Jurkat, Clone E6-1 (cell line): Measurements from ENCODE around the gene ANKS1A.

Experiments
- DNase-seq: peaks from one replicate; pipeline ENCODE4 v3.0.0-alpha.2; 2011; ENCODE audit warnings: low read depth, low spot score
- H3K4me3 ChIP-seq: 2 replicates; pipeline ENCODE4 v1.5.1; 2011; ENCODE audit warnings: mild to moderate bottlenecking, low read length, control low read depth, moderate library complexity

The ANKS1A gene

GRCh38 chr6:35028781-35029769, 140.0 kb downstream of the ANKS1A start:
- no peak overlapping the region for H3K4me3 ChIP-seq
- DNase-seq = no peak

- no peak overlapping the region for H3K4me3 ChIP-seq
Observed at GRCh38 chr6:35030099-35030498, 141.0 kb downstream of the ANKS1A start.

GRCh38 chr6:35031611-35032529, 142.8 kb downstream of the ANKS1A start:
- no peak overlapping the region for H3K4me3 ChIP-seq
- no peak for DNase-seq

More at GRCh38 chr6:35030099-35030498, 141.0 kb downstream of the ANKS1A start:
- no peak for DNase-seq

GRCh38 chr6:35033683-35034082, 144.6 kb downstream of the ANKS1A start:
- no peak overlapping the region for H3K4me3 ChIP-seq
- DNase-seq = no peak

GRCh38 chr6:35034411-35035191, 145.5 kb downstream of the ANKS1A start:
- no peak overlapping the region for H3K4me3 ChIP-seq
- DNase-seq = no peak

- DNase-seq = no peak
- H3K4me3 ChIP-seq = no peak overlapping the region
Observed at GRCh38 chr6:35035481-35036030, 146.5 kb downstream of the ANKS1A start.

GRCh38 chr6:35036059-35036827, 147.2 kb downstream of the ANKS1A start:
- DNase-seq = no peak

GRCh38 chr6:35036828-35037663, 148.0 kb downstream of the ANKS1A start:
- H3K4me3 ChIP-seq = no peak overlapping the region
- no peak for DNase-seq

More at GRCh38 chr6:35036059-35036827, 147.2 kb downstream of the ANKS1A start:
- H3K4me3 ChIP-seq = no peak overlapping the region

GRCh38 chr6:35037664-35038038, 148.6 kb downstream of the ANKS1A start:
- H3K4me3 ChIP-seq = no peak overlapping the region
- no peak for DNase-seq

GRCh38 chr6:35038076-35038475, 149.0 kb downstream of the ANKS1A start:
- no peak for DNase-seq
- no peak overlapping the region for H3K4me3 ChIP-seq

- no peak for DNase-seq
- H3K4me3 ChIP-seq = no peak overlapping the region
Observed at GRCh38 chr6:35040398-35040797, 151.3 kb downstream of the ANKS1A start.

GRCh38 chr6:35041086-35041861, 152.2 kb downstream of the ANKS1A start:
- H3K4me3 ChIP-seq = no peak overlapping the region
- no peak for DNase-seq

GRCh38 chr6:35042031-35042815, 153.2 kb downstream of the ANKS1A start:
- no peak overlapping the region for H3K4me3 ChIP-seq
- no peak for DNase-seq

GRCh38 chr6:35043381-35044130, 154.5 kb downstream of the ANKS1A start:
- no peak for DNase-seq
- H3K4me3 ChIP-seq = no peak overlapping the region

GRCh38 chr6:35044145-35044745, 155.2 kb downstream of the ANKS1A start:
- DNase-seq = no peak
- no peak overlapping the region for H3K4me3 ChIP-seq
